ENCODE results near the gene POLR1D.

- TF ChIP-seq ZSCAN18 (CRISPR knock-in tag; IDR thresholded peaks at IDR 0.05) = no peak
- TF ChIP-seq ATF2 (CRISPR knock-in tag; IDR thresholded peaks at IDR 0.05; ENCODE audit: borderline replicate concordance, low read depth) = no peak
- TF ChIP-seq CTCF (IDR thresholded peaks at IDR 0.05) = no peak
- no peak for TF ChIP-seq ATF3 (CRISPR knock-in tag; conservative IDR thresholded peaks at IDR 0.05)
- TF ChIP-seq ERG (CRISPR knock-in tag; IDR thresholded peaks at IDR 0.05) = no peak
- TF ChIP-seq FOXP4 (CRISPR knock-in tag; IDR thresholded peaks at IDR 0.05) = no peak
- TF ChIP-seq MAX (CRISPR knock-in tag; IDR thresholded peaks at IDR 0.05) = no peak
- TF ChIP-seq HMGXB4 (CRISPR knock-in tag; IDR thresholded peaks at IDR 0.05) = no peak
- TF ChIP-seq SP1 (CRISPR knock-in tag; conservative IDR thresholded peaks at IDR 0.05) = no peak
- no peak for TF ChIP-seq CREB1 (CRISPR knock-in tag; IDR thresholded peaks at IDR 0.05)
Measured at GRCh38 chr13:27634791-27635190, 13.1 kb downstream of the POLR1D start.
